HepG2 (cell line): ENCODE data around the gene SMC1B. TPM values are rescaled to one million over a fixed set of nuclear protein-coding genes. Genes with fewer than 3 reads are reported as not detected.

Source experiments
- FOXA1 ChIP-seq, 2 experiments: fragments of 450-650 bp in 1 of 2; sonication (generic) in 1 of 2; formaldehyde crosslinking in 1 of 2; IDR thresholded peaks; 2 replicates each; pipeline versions ENCODE4 v1.4.0 to v1.6.1; 2016 to 2020; ENCODE audit warnings: missing genetic modification reagents in 1 of 2
- FOXK1 ChIP-seq: sonication (generic); formaldehyde crosslinking; IDR thresholded peaks from 2 replicates; pipeline ENCODE4 v1.4.0; 2020; ENCODE audit warnings: low read depth, missing genetic modification reagents, borderline replicate concordance
- HNRNPK ChIP-seq: fragments of 200-400 bp; formaldehyde crosslinking; IDR thresholded peaks from 2 replicates; pipeline ENCODE4 v1.6.1; 2018; ENCODE audit warnings: low read length, low read depth, moderate library complexity, mild to moderate bottlenecking; ENCODE audit not compliant: poor library complexity, severe bottlenecking
- MAZ ChIP-seq, 2 experiments: sonication (generic) in 1 of 2; formaldehyde crosslinking in 1 of 2; IDR thresholded peaks; 2 replicates each; pipeline versions ENCODE4 v1.5.0 to v1.6.1; 2012 to 2020; ENCODE audit warnings: low read depth in 2 of 2, mild to moderate bottlenecking in 2 of 2, borderline replicate concordance in 1 of 2, improper control_type of control experiment in 1 of 2, low read length in 1 of 2, missing genetic modification reagents in 1 of 2, moderate library complexity in 1 of 2
- RAD21 ChIP-seq: fragments of 450-650 bp; formaldehyde crosslinking; IDR thresholded peaks from 2 replicates; pipeline ENCODE4 v1.5.0; 2020; ENCODE audit warnings: mild to moderate bottlenecking
- STAG1 ChIP-seq: sonication (generic); formaldehyde crosslinking; IDR thresholded peaks from 2 replicates; pipeline ENCODE4 v1.4.0; 2020; ENCODE audit warnings: missing genetic modification reagents
- TIGD3 ChIP-seq: sonication (generic); formaldehyde crosslinking; IDR thresholded peaks from 2 replicates; pipeline ENCODE4 v1.5.1; 2020; ENCODE audit warnings: mild to moderate bottlenecking, missing genetic modification reagents, borderline replicate concordance
- ZNF687 ChIP-seq: sonication (generic); formaldehyde crosslinking; IDR thresholded peaks from 2 replicates; pipeline ENCODE4 v1.5.1; 2020; ENCODE audit warnings: mild to moderate bottlenecking, missing genetic modification reagents, moderate library complexity
- ZXDC ChIP-seq: sonication (generic); formaldehyde crosslinking; IDR thresholded peaks from 2 replicates; pipeline ENCODE4 v1.5.0; 2020; ENCODE audit warnings: mild to moderate bottlenecking, missing genetic modification reagents
- polyA plus RNA-seq, 8 experiments: library from polyadenylated mRNA; depleted of rRNA in 3 of 8; stranded (reverse) in 7 of 8; unstranded in 1 of 8; fragments of >200 nt; fragmentation: Illumina TruSeq in 4 of 8; extraction: Trizol in 4 of 8; gene quantifications; 2 replicates each; pipeline versions ENCODE4 v1.2.1 to v1.2.3, GENCODE V29; 2011 to 2016; ENCODE audit warnings: low read depth in 4 of 8, missing spikeins in 1 of 8, mixed read lengths in 1 of 8; ENCODE audit not compliant: insufficient read depth in 1 of 8
- total RNA-seq, 5 experiments: library from RNA; depleted of rRNA; stranded (reverse); fragments of >200 nt; fragmentation: Illumina TruSeq; extraction: Trizol; gene quantifications; 2 replicates each; pipeline ENCODE4 v1.2.3, GENCODE V29; 2016; ENCODE audit warnings: low read depth in 1 of 5
- TF ChIP-seq, protein P1 (sequence below): sonication (generic); formaldehyde crosslinking; IDR thresholded peaks from 2 replicates; pipeline ENCODE4 v1.5.0; 2020; ENCODE audit warnings: mild to moderate bottlenecking, missing genetic modification reagents, moderate library complexity
- TF ChIP-seq, protein P2 (sequence below): sonication (generic); formaldehyde crosslinking; IDR thresholded peaks from 2 replicates; pipeline ENCODE4 v1.9.0; 2021; ENCODE audit warnings: missing genetic modification reagents, borderline replicate concordance
- TF ChIP-seq, protein P3 (sequence below), 2 experiments: sonication (generic) in 1 of 2; formaldehyde crosslinking in 1 of 2; IDR thresholded peaks; 2 replicates each; pipeline versions ENCODE4 v1.4.0 to v1.6.1; 2018 to 2020; ENCODE audit warnings: missing genetic modification reagents in 2 of 2, borderline replicate concordance in 1 of 2, low read depth in 1 of 2, mild to moderate bottlenecking in 1 of 2, missing biosample characterization in 1 of 2

The SMC1B gene
- total and polyA plus RNA-seq, 2 of the 13 experiments (the other 11 are each of a cell fraction or from before 2014, with no cell fraction given) = not detected

- peak; percentile 68 for TF ChIP-seq STAG1 (CRISPR knock-in tag)
- TF ChIP-seq TIGD3 = no peak
- TF ChIP-seq, protein P1, sequence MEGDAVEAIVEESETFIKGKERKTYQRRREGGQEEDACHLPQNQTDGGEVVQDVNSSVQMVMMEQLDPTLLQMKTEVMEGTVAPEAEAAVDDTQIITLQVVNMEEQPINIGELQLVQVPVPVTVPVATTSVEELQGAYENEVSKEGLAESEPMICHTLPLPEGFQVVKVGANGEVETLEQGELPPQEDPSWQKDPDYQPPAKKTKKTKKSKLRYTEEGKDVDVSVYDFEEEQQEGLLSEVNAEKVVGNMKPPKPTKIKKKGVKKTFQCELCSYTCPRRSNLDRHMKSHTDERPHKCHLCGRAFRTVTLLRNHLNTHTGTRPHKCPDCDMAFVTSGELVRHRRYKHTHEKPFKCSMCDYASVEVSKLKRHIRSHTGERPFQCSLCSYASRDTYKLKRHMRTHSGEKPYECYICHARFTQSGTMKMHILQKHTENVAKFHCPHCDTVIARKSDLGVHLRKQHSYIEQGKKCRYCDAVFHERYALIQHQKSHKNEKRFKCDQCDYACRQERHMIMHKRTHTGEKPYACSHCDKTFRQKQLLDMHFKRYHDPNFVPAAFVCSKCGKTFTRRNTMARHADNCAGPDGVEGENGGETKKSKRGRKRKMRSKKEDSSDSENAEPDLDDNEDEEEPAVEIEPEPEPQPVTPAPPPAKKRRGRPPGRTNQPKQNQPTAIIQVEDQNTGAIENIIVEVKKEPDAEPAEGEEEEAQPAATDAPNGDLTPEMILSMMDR (CRISPR knock-in tag) = peak; percentile 73
- no peak for TF ChIP-seq HNRNPK
- TF ChIP-seq MAZ (IDR thresholded peaks at IDR 0.05; ENCODE audit: borderline replicate concordance, low read depth, low read length) = no peak
- TF ChIP-seq MAZ (CRISPR knock-in tag; IDR thresholded peaks at IDR 0.05; ENCODE audit: low read depth) = 0 out of 2 replicates have a peak, but pooled peaks have one; percentile 28
- TF ChIP-seq, protein P2, sequence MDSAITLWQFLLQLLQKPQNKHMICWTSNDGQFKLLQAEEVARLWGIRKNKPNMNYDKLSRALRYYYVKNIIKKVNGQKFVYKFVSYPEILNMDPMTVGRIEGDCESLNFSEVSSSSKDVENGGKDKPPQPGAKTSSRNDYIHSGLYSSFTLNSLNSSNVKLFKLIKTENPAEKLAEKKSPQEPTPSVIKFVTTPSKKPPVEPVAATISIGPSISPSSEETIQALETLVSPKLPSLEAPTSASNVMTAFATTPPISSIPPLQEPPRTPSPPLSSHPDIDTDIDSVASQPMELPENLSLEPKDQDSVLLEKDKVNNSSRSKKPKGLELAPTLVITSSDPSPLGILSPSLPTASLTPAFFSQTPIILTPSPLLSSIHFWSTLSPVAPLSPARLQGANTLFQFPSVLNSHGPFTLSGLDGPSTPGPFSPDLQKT (CRISPR knock-in tag) = no peak
- no peak for TF ChIP-seq FOXA1 (IDR thresholded peaks at IDR 0.05)
- TF ChIP-seq FOXA1 (CRISPR knock-in tag; IDR thresholded peaks at IDR 0.05) = peak; percentile 87
- TF ChIP-seq FOXK1 (CRISPR knock-in tag) = peak; percentile 30; the same call in 1 of the 2 replicates
- TF ChIP-seq ZXDC (CRISPR knock-in tag) = no peak
- peak; percentile 39; the same call in 1 of the 2 replicates for TF ChIP-seq RAD21 (CRISPR knock-in tag)
- TF ChIP-seq, protein P3, sequence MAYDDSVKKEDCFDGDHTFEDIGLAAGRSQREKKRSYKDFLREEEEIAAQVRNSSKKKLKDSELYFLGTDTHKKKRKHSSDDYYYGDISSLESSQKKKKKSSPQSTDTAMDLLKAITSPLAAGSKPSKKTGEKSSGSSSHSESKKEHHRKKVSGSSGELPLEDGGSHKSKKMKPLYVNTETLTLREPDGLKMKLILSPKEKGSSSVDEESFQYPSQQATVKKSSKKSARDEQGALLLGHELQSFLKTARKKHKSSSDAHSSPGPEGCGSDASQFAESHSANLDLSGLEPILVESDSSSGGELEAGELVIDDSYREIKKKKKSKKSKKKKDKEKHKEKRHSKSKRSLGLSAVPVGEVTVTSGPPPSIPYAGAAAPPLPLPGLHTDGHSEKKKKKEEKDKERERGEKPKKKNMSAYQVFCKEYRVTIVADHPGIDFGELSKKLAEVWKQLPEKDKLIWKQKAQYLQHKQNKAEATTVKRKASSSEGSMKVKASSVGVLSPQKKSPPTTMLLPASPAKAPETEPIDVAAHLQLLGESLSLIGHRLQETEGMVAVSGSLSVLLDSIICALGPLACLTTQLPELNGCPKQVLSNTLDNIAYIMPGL (CRISPR knock-in tag; IDR thresholded peaks at IDR 0.05; ENCODE audit: borderline replicate concordance in 1 of 2, low read depth in 1 of 2) = 0 out of 4 replicates have a peak, but pooled peaks of 1 of the 2 experiments have one; percentile 18
- 0 out of 2 replicates have a peak, but pooled peaks have one; percentile 8 for TF ChIP-seq ZNF687
Observed at GRCh38 chr22:45462034-45462655, 48.7 kb upstream of the SMC1B start (continued).
